HG02852 (cell line): ENCODE data around the gene GPRIN2.
"Not testable (repeated sequence)": the region's sequence is repeated elsewhere in the genome, so short reads cannot be mapped to it uniquely, and the experiment has no call there.

ENCODE experiments used
- ATAC-seq: cut with Tn5 transposase; IDR thresholded peaks from one replicate; pipeline ENCODE4 v1.9.1; 2021; ENCODE audit warnings: mild to moderate bottlenecking, moderate library complexity; ENCODE audit not compliant: unreplicated experiment

Gene GPRIN2

DNA sequence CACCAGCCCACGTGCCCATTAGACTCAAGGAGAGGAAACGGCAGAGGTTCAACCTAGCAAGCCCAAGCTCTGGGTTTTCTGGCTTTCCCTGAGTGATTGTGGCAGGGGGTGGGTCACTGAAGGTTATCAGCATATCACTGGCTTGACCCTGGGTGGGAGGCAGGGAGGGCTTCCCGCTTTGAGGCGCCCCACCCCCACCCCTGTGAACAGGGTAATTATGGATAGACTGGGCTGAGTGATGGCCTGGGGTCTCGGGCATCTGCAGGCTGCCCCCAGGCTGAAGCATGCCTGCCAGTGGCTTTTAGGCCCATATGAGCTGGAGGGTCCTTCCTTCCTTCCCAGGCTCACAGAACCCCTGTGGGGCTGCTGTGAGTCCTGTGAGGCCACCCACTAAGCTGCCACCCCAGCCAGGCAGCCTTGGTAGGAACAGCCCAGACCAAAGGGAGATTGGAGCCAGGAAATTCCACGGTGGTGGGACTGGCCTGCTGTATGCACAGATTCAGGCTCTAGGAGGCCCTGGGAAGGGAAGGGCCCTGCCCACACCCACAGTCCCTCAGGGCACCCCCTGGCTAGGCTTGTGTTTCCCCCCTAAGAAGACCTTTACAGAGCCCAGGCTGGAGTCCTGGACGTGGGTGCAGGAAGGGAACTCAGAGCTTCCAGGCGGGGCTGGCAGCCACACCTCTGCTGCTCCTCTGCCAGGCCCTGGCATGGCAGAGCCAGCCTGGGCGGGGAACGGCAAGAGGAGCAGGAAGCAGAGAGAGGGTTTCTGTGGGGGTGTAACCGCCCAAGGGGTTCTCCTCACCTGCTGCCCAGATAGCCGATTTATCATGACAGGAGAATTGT is 33.1 kb downstream of the GPRIN2 start:
- no peak for ATAC-seq

DNA sequence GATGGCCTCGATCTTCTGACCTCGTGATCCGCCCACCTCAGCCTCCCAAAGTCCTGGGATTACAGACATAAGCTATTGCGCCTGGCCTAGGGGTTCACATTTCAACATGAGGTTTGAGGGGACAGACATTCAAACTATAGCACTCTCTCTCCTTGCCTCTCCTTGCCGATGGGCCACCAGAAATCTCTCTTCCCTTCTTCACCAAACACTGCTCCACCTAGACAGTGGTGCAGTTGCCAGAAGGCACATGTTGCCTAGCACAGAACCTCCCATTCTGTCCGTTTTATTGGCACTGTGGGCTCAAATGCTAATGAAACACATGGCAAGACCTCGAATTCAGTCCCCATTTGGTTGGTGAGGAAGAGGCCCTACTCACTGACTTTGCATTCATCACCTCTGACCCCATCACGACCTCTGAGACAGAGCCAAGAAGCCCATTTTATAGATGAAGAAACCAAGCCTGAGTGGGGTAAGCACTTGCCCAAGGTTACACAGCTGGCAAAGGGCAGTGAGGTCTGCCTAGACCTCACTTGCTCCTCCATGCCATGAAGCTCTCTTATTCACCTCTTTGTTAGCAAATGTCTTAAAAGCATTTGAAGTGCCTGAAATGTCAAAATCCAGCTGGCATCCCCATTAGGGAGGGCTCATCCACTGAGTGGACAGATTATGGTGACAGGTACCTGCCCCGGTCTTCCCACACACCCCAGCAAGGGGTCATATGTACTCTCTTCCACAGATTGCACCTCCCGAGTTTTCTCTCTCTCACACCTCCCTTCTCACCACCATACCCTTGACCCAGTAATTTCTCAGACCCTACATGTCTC is 34.0 kb downstream of the GPRIN2 start:
- no peak for ATAC-seq

DNA sequence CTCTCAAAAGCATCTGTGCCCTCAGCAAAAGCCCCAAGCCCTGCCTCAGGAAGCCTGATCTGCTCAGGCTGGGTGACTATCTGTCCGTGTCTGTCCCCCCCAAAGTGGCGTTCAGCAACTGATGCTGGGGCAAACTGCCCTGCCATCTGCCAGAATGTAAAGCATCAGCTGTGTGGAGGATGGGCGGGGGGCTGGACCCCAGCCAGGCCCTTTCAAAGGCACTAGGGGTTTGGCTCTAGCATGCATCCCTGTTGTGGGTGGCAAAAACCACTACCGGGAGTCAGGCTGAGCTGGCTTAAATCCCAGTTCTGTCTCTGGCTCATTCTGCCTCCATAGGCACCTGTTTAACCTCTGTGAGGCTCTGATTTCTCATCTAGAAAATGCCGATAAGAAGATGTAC is 35.5 kb downstream of the GPRIN2 start:
- no peak for ATAC-seq

DNA sequence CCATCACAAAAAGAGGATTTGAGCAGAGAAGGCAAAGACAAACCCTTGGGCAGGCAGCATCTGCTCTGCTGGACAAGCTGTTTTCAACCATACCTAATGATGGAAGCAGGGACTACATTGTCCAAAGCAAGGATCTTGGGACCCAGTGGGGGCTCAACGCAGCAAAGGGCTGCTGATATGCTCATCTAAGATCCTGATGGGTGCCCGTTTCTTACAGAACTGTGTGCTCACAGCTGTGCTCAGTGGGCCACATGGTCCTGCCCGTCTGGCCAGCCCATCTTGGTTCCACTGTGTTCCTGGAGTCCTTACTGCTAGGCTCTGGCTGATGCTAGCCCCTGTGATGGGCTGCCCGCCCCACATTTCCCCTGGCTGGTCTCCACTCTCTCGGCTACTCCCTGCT is 36.1 kb downstream of the GPRIN2 start:
- ATAC-seq = no peak

DNA sequence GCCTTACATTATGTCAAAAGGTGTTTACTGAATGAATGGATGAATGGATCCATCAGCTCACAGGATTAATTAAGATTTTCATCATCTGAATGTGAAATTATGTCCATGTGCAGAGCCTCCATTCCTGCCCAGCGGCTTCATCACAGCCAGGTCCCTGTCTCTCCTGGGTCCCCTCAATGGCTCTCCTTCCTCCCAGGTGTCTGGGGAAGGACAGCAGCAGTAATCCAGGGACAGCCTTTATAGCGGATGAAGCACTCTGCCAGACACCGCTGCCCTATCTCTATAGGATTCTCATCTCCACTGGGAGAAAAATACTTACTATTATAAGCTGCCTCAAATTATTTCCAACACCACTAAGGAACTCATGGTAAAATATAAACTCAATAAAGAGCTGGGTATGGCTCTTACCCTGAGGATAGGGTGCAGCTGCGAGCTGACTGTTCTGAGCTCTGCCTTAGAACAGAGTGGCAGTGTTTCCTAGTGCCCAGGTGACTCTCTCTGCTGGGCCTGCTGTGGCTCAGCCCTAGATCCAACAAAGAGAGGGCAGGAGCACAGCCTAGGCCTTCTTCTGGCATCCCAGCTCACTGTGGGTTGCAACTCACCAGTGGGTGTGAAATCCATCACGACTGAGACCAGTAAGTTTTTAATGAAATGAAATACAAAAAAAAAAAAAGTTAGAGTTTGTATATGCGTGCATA is 38.3 kb downstream of the GPRIN2 start:
- no peak for ATAC-seq

DNA sequence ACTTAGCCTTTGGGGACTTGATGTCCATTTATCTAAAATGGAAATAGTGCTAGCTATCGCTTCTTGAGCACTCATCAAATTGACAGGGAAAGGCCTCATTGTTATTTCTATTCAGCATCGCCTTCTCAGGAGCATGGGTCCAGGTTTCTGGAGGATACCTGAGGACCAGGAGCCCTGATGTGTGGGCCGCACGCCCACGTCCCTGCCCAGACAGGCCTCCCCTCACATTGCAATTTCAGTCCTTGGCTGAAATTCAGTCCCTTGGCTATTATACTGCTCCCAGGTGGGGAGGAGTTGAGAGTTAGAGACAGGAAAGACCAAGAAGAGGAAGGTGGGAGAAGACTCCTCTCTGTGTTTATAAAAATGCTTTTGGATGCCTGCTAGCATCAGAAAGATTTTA is 38.9 kb downstream of the GPRIN2 start:
- no peak for ATAC-seq

DNA sequence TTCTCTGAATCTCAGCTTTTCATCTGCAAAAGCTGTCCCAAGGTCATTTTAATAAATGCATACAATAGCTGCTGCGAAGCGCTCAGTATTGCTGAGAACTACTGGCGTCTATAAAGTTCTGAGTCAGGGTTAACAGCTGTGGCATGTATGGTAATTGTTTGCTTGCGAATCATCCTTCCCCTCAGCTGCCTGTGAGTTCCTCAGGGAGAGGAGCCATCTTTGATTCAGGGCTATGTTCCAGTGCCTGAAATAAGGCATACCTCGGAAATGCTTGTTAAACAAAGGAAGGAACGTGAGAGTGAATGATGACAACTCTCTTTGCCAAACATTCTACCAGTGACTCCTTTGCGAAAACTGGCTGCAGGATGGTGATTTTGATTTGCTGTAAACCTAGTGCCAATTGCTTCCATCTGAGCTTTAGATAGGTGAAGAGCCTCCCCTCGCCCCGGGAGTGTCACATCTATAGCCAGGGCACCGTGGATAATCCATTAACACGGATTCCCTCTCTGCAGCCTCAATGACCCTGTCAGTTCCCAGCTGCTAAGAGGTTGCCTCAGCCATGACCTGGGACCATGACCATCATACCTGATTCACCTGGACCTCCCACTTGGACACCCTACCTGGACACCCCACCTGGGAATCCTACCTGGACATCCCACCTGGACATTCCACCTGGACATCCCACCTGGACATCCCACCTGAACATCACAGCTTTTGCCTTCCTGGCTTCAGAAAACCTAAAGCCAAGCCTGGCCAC is 39.6 kb downstream of the GPRIN2 start:
- ATAC-seq = no peak

DNA sequence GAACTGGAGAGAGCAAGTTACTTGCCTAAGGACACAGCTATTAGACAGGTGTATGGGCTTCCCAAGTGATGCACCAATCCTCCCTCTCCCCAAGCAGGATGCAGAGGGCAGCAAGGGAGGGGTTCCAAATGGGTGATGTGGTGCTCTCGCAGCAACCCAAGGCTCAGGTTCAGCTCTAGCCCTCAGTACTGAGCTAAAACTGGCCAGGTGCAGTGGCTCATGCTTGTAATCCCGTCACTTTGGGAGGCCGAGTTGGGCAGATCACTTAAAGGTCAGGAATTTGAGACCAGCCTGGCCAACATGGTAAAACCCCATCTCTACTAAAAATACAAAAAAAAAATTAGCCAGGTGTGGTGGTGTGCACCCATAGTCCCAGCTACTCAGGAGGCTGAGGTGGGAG is 40.7 kb downstream of the GPRIN2 start:
- ATAC-seq = no peak

DNA sequence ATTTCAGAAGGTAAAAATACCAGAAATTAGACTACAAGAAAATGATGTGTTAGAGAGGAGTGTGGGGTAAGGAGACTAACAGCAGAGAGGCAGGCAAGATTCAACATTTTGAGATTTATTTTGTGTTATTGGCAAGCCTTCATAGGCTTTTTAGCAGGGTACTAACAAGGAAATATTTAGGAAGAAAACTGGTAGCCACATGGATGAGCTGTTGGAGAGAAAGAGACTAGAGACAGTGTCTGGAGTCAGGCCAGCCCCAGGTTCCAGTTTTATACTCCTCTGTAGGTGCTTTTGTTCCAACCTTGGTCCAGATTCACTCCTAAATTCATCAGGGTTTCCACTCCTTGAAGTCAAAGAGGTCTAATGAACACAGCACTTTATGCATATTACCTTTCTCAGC is 41.1 kb downstream of the GPRIN2 start:
- no peak for ATAC-seq

DNA sequence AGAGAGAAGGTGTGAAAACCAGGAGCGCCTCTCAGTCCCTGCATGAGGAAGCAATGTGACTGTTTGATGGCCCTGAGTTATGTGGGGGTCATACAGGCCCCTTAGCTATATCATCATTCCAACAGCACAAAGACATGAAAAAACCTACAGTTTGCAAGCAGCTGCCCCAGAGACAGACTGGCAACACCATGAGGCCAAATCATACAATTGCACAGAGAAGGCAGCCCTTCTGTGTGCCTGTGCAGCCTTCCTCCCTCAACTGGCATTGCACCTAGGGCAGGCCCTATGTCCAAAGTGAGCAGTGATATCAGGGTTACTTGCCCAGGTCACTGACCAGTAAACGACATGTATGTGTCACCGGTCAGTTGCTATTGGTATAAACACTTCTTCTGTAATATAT is 41.6 kb downstream of the GPRIN2 start:
- ATAC-seq = no peak

DNA sequence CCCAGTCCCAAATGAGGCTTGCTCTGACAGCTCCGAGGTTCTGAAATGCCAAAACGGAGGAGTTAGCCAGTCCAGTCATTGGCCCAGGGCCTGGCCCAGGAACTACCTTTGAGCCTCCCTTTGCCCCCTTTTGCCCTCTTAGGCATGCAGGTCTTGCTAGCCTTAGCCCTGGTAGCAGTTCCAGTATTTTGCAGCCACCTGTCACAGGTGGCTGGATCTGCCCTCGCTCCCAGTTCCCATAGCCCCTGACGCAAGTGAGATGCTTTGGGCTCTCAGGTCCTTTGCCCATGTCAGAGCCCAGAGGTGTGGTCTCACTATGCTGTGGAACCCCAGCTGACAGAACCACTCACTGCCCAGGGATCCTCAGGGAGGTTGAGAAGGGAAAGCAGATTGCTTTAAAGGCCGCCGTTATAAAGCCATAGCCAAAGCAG is 42.0 kb downstream of the GPRIN2 start:
- ATAC-seq = no peak

DNA sequence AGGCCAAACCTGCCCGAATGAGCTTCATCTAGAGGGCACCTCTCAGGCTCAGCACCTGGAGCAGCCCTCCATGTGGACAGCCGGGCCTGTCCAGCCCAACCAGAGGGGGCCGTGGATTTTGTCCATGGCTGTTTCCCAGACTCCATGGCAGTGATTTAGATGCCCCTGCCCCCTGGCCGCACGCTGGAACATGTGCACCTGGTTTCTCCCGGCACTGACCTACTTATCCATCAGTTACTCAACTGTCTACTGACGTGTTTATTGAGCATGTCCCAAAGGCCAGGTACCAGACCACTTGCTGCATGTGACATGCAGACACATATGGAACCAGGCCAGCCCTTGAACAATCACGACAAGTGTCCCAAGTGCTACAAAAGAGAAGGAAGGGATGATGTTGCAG is 43.1 kb downstream of the GPRIN2 start:
- not testable (repeated sequence) for ATAC-seq

DNA sequence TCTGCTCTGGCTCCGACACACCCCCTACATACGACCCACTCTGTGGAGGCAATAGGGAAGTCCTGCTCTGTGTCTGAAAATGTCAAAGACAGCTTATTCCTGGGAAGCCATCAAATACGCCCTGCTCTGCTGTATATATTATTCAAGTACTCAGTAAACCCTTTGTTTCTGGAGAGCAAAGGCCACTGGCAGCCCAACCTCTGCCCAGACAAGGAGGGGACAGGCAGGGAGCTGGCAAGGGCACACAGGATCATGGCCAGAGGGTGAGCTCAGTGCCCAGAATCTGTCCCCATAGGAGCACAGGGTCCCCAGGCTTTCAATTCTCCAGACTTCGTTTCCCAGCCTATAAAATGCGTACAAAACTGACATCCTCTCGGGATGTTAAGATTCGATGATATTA is 43.7 kb downstream of the GPRIN2 start:
- not testable (repeated sequence) for ATAC-seq

DNA sequence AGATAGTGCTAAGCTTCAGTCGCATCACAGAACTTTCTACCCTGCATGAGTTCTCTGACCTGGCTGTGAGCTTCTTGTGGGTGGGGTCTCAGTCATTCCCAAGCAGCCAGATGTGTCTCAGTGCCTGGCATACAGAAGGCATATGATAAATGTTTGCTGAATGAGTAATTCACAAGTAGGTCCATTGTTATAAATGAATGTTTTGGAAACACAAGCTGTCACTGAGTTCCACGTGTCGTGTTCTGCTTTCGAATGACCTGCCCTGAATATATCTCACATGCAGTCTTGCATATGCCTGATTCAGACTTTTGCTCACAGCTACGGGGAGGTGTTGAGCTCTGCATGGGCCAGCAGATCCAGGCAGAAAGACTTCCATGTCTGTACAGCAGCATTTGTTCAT is 44.5 kb downstream of the GPRIN2 start:
- not testable (repeated sequence) for ATAC-seq
